ENCODE data around the gene SIT1.

DNA sequence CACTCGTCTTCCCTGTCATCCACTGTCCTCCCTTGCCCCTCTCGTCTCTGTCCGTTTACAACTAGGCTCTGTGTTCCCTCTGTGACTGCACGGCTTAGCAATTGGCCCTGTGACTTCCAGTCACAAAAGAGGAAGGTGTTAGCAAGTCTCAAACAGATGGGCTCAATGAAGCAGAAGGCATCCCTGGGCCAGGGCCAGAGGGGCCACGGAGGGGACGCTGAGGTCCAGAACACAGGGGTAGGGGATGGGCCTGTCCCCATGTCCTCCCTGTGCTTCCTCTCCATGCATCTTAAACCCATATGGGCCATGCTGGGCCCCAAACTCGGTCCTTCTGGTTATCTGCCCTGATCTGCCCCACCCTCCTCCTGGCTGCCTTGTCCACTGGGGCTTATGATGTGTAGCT lies 32.4 kb downstream of the SIT1 start, which contains the start of gene CD72:
- TF ChIP-seq CTCF (IDR thresholded peaks at IDR 0.05) (no peak), POLR2A (IDR thresholded peaks at IDR 0.05) (no peak), POLR2AphosphoS5 (IDR thresholded peaks at IDR 0.05; ENCODE audit: insufficient read depth in 1 of 2, low read depth in 1 of 2) (no peak)
